ENCODE data around the gene KRTAP27-1. TPM values are rescaled to one million over a fixed set of nuclear protein-coding genes. Genes with fewer than 3 reads are reported as not detected.

KRTAP27-1 gene
- total RNA-seq, 2 experiments from 2014 or later: not detected

- ATAC-seq (no peak), DNase-seq (no peak)
- Mint-ChIP-seq H3K4me1 (ENCODE audit: low read depth) (no peaks in the 10 kb centered on the region), H3K9me3 (ENCODE audit: insufficient read depth) (no peaks in the 10 kb centered on the region), H3K27ac (no peak overlapping the region), H3K36me3 (ENCODE audit: low read depth) (no peaks in the 10 kb centered on the region), H3K4me3 (no peak overlapping the region), H3K27me3 (ENCODE audit: low read depth) (no peaks in the 10 kb centered on the region)
- CTCF ChIA-PET: no interaction called here
- POLR2A ChIA-PET: no interaction called here
These were observed 278 bp upstream of the KRTAP27-1 start for GRCh38 chr21:30337772-30338171.

- DNase-seq: no peak
- Mint-ChIP-seq H3K4me1 (ENCODE audit: low read depth) (no peaks in the 10 kb centered on the region), H3K27ac (no peak overlapping the region), H3K27me3 (ENCODE audit: low read depth) (no peaks in the 10 kb centered on the region), H3K36me3 (ENCODE audit: low read depth) (no peaks in the 10 kb centered on the region), H3K9me3 (ENCODE audit: insufficient read depth) (no peaks in the 10 kb centered on the region), H3K4me3 (no peak overlapping the region)
- ChIA-PET CTCF (no interaction called here), POLR2A (no interaction called here)
- no peak for ATAC-seq
These were observed 898 bp downstream of the KRTAP27-1 start for GRCh38 chr21:30336596-30336995.

- no peaks in the 10 kb centered on the region for H3K9me3 Mint-ChIP-seq (ENCODE audit: insufficient read depth)
- H3K27me3 Mint-ChIP-seq (ENCODE audit: low read depth): no peaks in the 10 kb centered on the region
- H3K36me3 Mint-ChIP-seq (ENCODE audit: low read depth): no peaks in the 10 kb centered on the region
- POLR2A ChIA-PET: no interaction called here
- no peak overlapping the region for H3K27ac Mint-ChIP-seq
- CTCF ChIA-PET: no interaction called here
- H3K4me3 Mint-ChIP-seq: no peak overlapping the region
- ATAC-seq (no peak), DNase-seq (no peak)
- no peaks in the 10 kb centered on the region for H3K4me1 Mint-ChIP-seq (ENCODE audit: low read depth)
These were observed 3.8 kb downstream of the KRTAP27-1 start for GRCh38 chr21:30333736-30334135.

- DNase-seq (no peak), ATAC-seq (no peak)
- Mint-ChIP-seq H3K27me3 (ENCODE audit: low read depth) (no peaks in the 10 kb centered on the region), H3K9me3 (ENCODE audit: insufficient read depth) (no peaks in the 10 kb centered on the region), H3K4me1 (ENCODE audit: low read depth) (no peaks in the 10 kb centered on the region), H3K36me3 (ENCODE audit: low read depth) (no peaks in the 10 kb centered on the region), H3K27ac (no peak overlapping the region), H3K4me3 (no peak overlapping the region)
- POLR2A ChIA-PET: no interaction called here
- CTCF ChIA-PET: no interaction called here
These were observed 4.8 kb downstream of the KRTAP27-1 start for GRCh38 chr21:30332681-30333080.

GRCh38 chr21:30329203-30329875 is 8.2 kb downstream of the KRTAP27-1 start:
- Mint-ChIP-seq H3K27me3 (ENCODE audit: low read depth) (no peaks in the 10 kb centered on the region), H3K4me3 (no peak overlapping the region), H3K36me3 (ENCODE audit: low read depth) (no peaks in the 10 kb centered on the region), H3K9me3 (ENCODE audit: insufficient read depth) (no peaks in the 10 kb centered on the region), H3K4me1 (ENCODE audit: low read depth) (no peaks in the 10 kb centered on the region), H3K27ac (no peak overlapping the region)
- ChIA-PET CTCF (interaction anchor here (3.2 kb wide), 1 partner anchor 12 kb away, joined by 7 read pairs; no protein-coding TSS in a partner anchor), POLR2A (no interaction called here)
- DNase-seq (no peak), ATAC-seq (no peak)

- no peak overlapping the region for H3K4me3 Mint-ChIP-seq
- ATAC-seq (no peak), DNase-seq (no peak)
- H3K36me3 Mint-ChIP-seq (ENCODE audit: low read depth): no peaks in the 10 kb centered on the region
- CTCF ChIA-PET: no interaction called here
- H3K4me1 Mint-ChIP-seq (ENCODE audit: low read depth): no peaks in the 10 kb centered on the region
- H3K27ac Mint-ChIP-seq: no peak overlapping the region
- H3K27me3 Mint-ChIP-seq (ENCODE audit: low read depth): no peaks in the 10 kb centered on the region
- H3K9me3 Mint-ChIP-seq (ENCODE audit: insufficient read depth): no peaks in the 10 kb centered on the region
- POLR2A ChIA-PET: no interaction called here
These were observed 11.1 kb downstream of the KRTAP27-1 start for GRCh38 chr21:30326390-30326789.

GRCh38 chr21:30320215-30320614 is 17.3 kb downstream of the KRTAP27-1 start, which contains the start of gene KRTAP26-1:
TSS of gene KRTAP26-1 (minus strand) at chr21:30320315. CDS start at chr21:30320035, 280 bp downstream.
- no peak within 1 kb of the TSS for H3K4me3 Mint-ChIP-seq
- POLR2A ChIA-PET: no interaction called here
- CTCF ChIA-PET: no interaction called here
- no peaks in the 10 kb centered on the region for H3K4me1 Mint-ChIP-seq (ENCODE audit: low read depth)
- ATAC-seq (no peak), DNase-seq (no peak)
- H3K27ac Mint-ChIP-seq: no peak within 1 kb of the TSS
- no peaks in the 10 kb centered on the region for H3K9me3 Mint-ChIP-seq (ENCODE audit: insufficient read depth)
- H3K27me3 Mint-ChIP-seq (ENCODE audit: low read depth): no peaks in the 10 kb centered on the region
- H3K36me3 Mint-ChIP-seq (ENCODE audit: low read depth): no peaks in the 10 kb centered on the region

GRCh38 chr21:30315701-30316100 is 21.8 kb downstream of the KRTAP27-1 start:
- CTCF ChIA-PET: no interaction called here
- H3K36me3 Mint-ChIP-seq (ENCODE audit: low read depth): no peaks in the 10 kb centered on the region
- H3K4me1 Mint-ChIP-seq (ENCODE audit: low read depth): no peaks in the 10 kb centered on the region
- H3K27ac Mint-ChIP-seq: no peak overlapping the region
- H3K9me3 Mint-ChIP-seq (ENCODE audit: insufficient read depth): no peaks in the 10 kb centered on the region
- no peak for DNase-seq
- no peak overlapping the region for H3K4me3 Mint-ChIP-seq
- POLR2A ChIA-PET: no interaction called here
- no peaks in the 10 kb centered on the region for H3K27me3 Mint-ChIP-seq (ENCODE audit: low read depth)
- ATAC-seq: no peak

- ATAC-seq (no peak), DNase-seq (no peak)
- Mint-ChIP-seq H3K36me3 (ENCODE audit: low read depth) (no peaks in the 10 kb centered on the region), H3K4me3 (no peak overlapping the region), H3K27me3 (ENCODE audit: low read depth) (no peaks in the 10 kb centered on the region), H3K4me1 (ENCODE audit: low read depth) (no peaks in the 10 kb centered on the region), H3K9me3 (ENCODE audit: insufficient read depth) (peaks cover 3% of the 10 kb centered on the region), H3K27ac (no peak overlapping the region)
- ChIA-PET CTCF (no interaction called here), POLR2A (no interaction called here)
These were observed 30.6 kb downstream of the KRTAP27-1 start for GRCh38 chr21:30306884-30307283.

GRCh38 chr21:30305136-30305535 is 32.4 kb downstream of the KRTAP27-1 start:
- DNase-seq: no peak
- ChIA-PET POLR2A (no interaction called here), CTCF (no interaction called here)
- no peak overlapping the region for H3K27ac Mint-ChIP-seq
- no peaks in the 10 kb centered on the region for H3K4me1 Mint-ChIP-seq (ENCODE audit: low read depth)
- H3K36me3 Mint-ChIP-seq (ENCODE audit: low read depth): no peaks in the 10 kb centered on the region
- no peaks in the 10 kb centered on the region for H3K27me3 Mint-ChIP-seq (ENCODE audit: low read depth)
- peaks cover 7% of the 10 kb centered on the region for H3K9me3 Mint-ChIP-seq (ENCODE audit: insufficient read depth)
- no peak overlapping the region for H3K4me3 Mint-ChIP-seq
- ATAC-seq: no peak

- ATAC-seq: no peak
- POLR2A ChIA-PET: no interaction called here
- no peaks in the 10 kb centered on the region for H3K9me3 Mint-ChIP-seq (ENCODE audit: insufficient read depth)
- no peak within 1 kb of the TSS for H3K27ac Mint-ChIP-seq
- no peaks in the 10 kb centered on the region for H3K27me3 Mint-ChIP-seq (ENCODE audit: low read depth)
- CTCF ChIA-PET: no interaction called here
- no peaks in the 10 kb centered on the region for H3K36me3 Mint-ChIP-seq (ENCODE audit: low read depth)
- no peaks in the 10 kb centered on the region for H3K4me1 Mint-ChIP-seq (ENCODE audit: low read depth)
- DNase-seq: no peak
- H3K4me3 Mint-ChIP-seq: no peak within 1 kb of the TSS
These were observed 48.3 kb downstream of the KRTAP27-1 start, which contains the start of gene KRTAP25-1 for GRCh38 chr21:30289215-30289614. TSS of gene KRTAP25-1 (minus strand) at chr21:30289514. CDS start at chr21:30289490, 24 bp downstream.
